Panc1 (cell line): ENCODE data around the gene DIDO1. TPM values are rescaled to one million over a fixed set of nuclear protein-coding genes. Genes with fewer than 3 reads are reported as not detected.

ENCODE experiments used
- ATAC-seq: fragments of 200-7000 bp; cut with Tn5 transposase; 2 replicates; pipeline ENCODE4 v1.9.1; 2020; ENCODE audit warnings: mild to moderate bottlenecking, moderate library complexity
- BruUV-seq: library from RNA; stranded (reverse); fragments of 400-500 nt; replicated peaks from 2 replicates; lab custom pipeline; 2021; lab: Mats Ljungman, UMichigan
- CTCF ChIA-PET: fragments of 300-600 bp; sonication (Branson Sonifier 250); formaldehyde crosslinking; loops from one replicate; lab custom pipeline; 2022; ENCODE audit warnings: antibody characterized with exemption; lab: Charles Lee
- POLR2A ChIA-PET: fragments of 300-600 bp; sonication (Branson Sonifier 250); formaldehyde crosslinking; loops from one replicate; lab custom pipeline; 2022; ENCODE audit warnings: antibody characterized with exemption; lab: Charles Lee
- DNase-seq: peaks from one replicate; pipeline ENCODE4 v3.0.0-alpha.2; 2010; ENCODE audit warnings: low read depth, low spot score
- H3K27ac ChIP-seq: 2 replicates; pipeline ENCODE4 v1.5.1; 2011; ENCODE audit warnings: mild to moderate bottlenecking, low read length, inconsistent platforms
- H3K27me3 ChIP-seq: fragments of 200-500 bp; sonication (Bioruptor generic); 2 replicates; pipeline ENCODE4 v1.6.0; 2014; ENCODE audit warnings: low read length, inconsistent platforms; ENCODE audit not compliant: control insufficient read depth, insufficient read depth
- H3K36me3 ChIP-seq: fragments of 200-500 bp; sonication (Bioruptor generic); 2 replicates; pipeline ENCODE4 v1.5.1; 2014; ENCODE audit warnings: inconsistent platforms, mild to moderate bottlenecking, low read length, moderate library complexity; ENCODE audit not compliant: control insufficient read depth, insufficient read depth
- H3K4me1 ChIP-seq: 2 replicates; pipeline ENCODE4 v1.5.1; 2011; ENCODE audit warnings: inconsistent platforms, mild to moderate bottlenecking, low read length, moderate library complexity; ENCODE audit not compliant: control insufficient read depth, insufficient read depth
- H3K4me3 ChIP-seq, 2 experiments: 2 replicates each; pipeline ENCODE4 v1.5.1; 2011 to 2012; ENCODE audit warnings: low read depth in 2 of 2, low read length in 2 of 2, mild to moderate bottlenecking in 2 of 2, inconsistent platforms in 1 of 2, moderate library complexity in 1 of 2
- H3K9me3 ChIP-seq: fragments of 200-500 bp; sonication (Bioruptor generic); 2 replicates; pipeline ENCODE4 v1.5.1; 2014; ENCODE audit warnings: low read depth, mild to moderate bottlenecking, inconsistent platforms, low read length, moderate library complexity; ENCODE audit not compliant: control insufficient read depth, insufficient read depth
- POLR2AphosphoS5 ChIP-seq: IDR thresholded peaks from 2 replicates; pipeline ENCODE4 v1.6.1; 2012; ENCODE audit warnings: mild to moderate bottlenecking, low read depth, low read length, moderate library complexity
- SIN3A ChIP-seq: IDR thresholded peaks from 2 replicates; pipeline ENCODE4 v1.6.1; 2012; ENCODE audit warnings: low read depth, mild to moderate bottlenecking, low read length, moderate library complexity, borderline replicate concordance; ENCODE audit not compliant: insufficient read depth
- TCF7L2 ChIP-seq: IDR thresholded peaks from 2 replicates; pipeline ENCODE4 v1.6.1; 2011; ENCODE audit warnings: mild to moderate bottlenecking, low read depth, low read length, inconsistent platforms
- in situ Hi-C: cut with HindIII; loops from 2 replicates; pipeline ENCODE4 v1.10.0; 2016; ENCODE audit warnings: low sequenced_read_pairs, low pct_unique_long_range_greater_than_20kb
- intact Hi-C: fragments of 100-400 bp; cut with micrococcal nuclease; formaldehyde crosslinking; loops from one replicate; pipeline ENCODE4 v1.10.0; 2022; ENCODE audit not compliant: unreplicated experiment
- total RNA-seq: library from RNA; stranded (reverse); gene quantifications from one replicate; pipeline ENCODE4 v1.2.1, GENCODE V29; 2021; ENCODE audit not compliant: unreplicated experiment
- TF ChIP-seq, protein P1 (sequence below): fragments of 450-650 bp; IDR thresholded peaks from 2 replicates; pipeline ENCODE4 v1.5.1; 2017; ENCODE audit warnings: mild to moderate bottlenecking
- TF ChIP-seq, protein P2 (sequence below), 2 experiments: IDR thresholded peaks; 2 replicates each; pipeline ENCODE4 v1.6.1; 2011 to 2012; ENCODE audit warnings: low read depth in 2 of 2, control low read depth in 1 of 2, low read length in 1 of 2, mild to moderate bottlenecking in 1 of 2, moderate library complexity in 1 of 2; ENCODE audit not compliant: insufficient read depth in 1 of 2

The DIDO1 gene
- total RNA-seq, 1 experiment from 2014 or later: 57.3 TPM

DNA sequence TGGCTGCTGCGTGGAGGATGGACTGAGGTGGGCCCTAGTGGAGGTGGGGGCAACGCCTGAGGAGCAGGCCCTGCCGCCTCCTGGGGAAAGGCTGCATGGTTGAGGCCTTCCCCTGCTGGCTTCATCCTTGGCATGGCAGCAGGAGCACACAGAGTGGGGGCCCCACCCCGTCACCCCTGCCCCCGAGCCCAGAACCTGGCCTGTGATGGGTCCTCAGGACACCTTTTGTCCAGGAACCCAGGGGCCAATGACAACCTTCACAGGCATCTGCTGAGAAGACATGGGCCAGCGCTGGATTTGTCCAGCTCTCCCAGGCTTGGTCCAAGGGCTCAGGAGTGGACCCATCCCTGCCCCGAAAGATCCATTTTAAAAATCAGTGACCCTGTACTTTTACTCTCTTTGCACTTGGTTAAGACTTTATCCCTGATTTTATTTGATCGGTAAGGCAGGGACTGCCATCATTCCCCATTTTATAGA is 25.6 kb upstream of the DIDO1 start:
- peaks cover 9% of the 10 kb centered on the region; the same call in 1 of the 2 replicates for H3K4me1 ChIP-seq
- in situ Hi-C loops: no loop called here

DNA sequence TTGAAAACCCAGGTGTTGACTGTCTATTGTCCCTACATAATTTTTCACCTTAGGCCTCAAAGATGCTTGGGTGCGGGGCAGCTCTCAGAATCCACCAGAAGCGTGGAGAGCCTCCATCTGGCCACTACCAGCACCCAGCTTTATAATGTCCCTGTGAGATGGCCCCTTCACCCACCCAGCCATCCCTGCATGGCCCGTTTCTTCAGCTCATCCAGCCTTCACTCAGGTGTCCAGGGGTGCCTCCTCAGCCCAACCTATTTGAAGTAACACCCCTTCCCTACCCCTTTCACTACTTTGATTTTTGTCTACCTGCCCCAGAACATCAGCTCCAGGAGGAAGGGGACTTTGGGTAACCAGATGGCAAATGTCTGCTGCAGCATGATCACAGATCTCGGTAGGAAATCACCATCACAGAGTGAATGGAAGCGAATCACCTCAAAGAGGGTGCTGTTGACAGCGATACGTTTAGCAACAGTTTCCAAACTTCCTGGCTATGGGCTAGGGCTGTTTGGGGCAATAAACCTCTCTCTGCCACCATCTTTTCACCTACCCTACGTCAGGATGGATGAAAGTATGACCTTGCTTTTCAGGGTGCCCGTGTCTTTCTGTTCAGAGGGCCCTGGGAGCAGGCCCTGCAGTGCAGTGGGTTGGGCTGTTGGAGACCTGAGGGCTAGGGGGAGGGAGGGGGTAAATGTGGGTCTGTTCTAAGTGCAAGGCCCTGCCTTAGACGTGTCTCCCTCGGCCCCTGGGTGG is 25.0 kb upstream of the DIDO1 start:
- Histone ChIP-seq H3K9me3 (no peaks in the 10 kb centered on the region), H3K27ac (no peak overlapping the region), H3K36me3 (peaks cover 3% of the 10 kb centered on the region), H3K27me3 (no peaks in the 10 kb centered on the region), H3K4me1 (peaks cover 9% of the 10 kb centered on the region; the same call in 1 of the 2 replicates), H3K4me3 (no peak overlapping the region)
- intact Hi-C loops (no loop called here), in situ Hi-C loops (no loop called here)
- ChIA-PET POLR2A (no interaction called here), CTCF (interaction anchor here (0.6 kb wide), 1 partner anchor 1248 kb away, joined by 3 read pairs; no protein-coding TSS in a partner anchor)
- no peak for TF ChIP-seq POLR2AphosphoS5
- TF ChIP-seq SIN3A: no peak
- TF ChIP-seq TCF7L2: no peak
- TF ChIP-seq, protein P1, sequence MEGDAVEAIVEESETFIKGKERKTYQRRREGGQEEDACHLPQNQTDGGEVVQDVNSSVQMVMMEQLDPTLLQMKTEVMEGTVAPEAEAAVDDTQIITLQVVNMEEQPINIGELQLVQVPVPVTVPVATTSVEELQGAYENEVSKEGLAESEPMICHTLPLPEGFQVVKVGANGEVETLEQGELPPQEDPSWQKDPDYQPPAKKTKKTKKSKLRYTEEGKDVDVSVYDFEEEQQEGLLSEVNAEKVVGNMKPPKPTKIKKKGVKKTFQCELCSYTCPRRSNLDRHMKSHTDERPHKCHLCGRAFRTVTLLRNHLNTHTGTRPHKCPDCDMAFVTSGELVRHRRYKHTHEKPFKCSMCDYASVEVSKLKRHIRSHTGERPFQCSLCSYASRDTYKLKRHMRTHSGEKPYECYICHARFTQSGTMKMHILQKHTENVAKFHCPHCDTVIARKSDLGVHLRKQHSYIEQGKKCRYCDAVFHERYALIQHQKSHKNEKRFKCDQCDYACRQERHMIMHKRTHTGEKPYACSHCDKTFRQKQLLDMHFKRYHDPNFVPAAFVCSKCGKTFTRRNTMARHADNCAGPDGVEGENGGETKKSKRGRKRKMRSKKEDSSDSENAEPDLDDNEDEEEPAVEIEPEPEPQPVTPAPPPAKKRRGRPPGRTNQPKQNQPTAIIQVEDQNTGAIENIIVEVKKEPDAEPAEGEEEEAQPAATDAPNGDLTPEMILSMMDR: no peak
- TF ChIP-seq, protein P2, sequence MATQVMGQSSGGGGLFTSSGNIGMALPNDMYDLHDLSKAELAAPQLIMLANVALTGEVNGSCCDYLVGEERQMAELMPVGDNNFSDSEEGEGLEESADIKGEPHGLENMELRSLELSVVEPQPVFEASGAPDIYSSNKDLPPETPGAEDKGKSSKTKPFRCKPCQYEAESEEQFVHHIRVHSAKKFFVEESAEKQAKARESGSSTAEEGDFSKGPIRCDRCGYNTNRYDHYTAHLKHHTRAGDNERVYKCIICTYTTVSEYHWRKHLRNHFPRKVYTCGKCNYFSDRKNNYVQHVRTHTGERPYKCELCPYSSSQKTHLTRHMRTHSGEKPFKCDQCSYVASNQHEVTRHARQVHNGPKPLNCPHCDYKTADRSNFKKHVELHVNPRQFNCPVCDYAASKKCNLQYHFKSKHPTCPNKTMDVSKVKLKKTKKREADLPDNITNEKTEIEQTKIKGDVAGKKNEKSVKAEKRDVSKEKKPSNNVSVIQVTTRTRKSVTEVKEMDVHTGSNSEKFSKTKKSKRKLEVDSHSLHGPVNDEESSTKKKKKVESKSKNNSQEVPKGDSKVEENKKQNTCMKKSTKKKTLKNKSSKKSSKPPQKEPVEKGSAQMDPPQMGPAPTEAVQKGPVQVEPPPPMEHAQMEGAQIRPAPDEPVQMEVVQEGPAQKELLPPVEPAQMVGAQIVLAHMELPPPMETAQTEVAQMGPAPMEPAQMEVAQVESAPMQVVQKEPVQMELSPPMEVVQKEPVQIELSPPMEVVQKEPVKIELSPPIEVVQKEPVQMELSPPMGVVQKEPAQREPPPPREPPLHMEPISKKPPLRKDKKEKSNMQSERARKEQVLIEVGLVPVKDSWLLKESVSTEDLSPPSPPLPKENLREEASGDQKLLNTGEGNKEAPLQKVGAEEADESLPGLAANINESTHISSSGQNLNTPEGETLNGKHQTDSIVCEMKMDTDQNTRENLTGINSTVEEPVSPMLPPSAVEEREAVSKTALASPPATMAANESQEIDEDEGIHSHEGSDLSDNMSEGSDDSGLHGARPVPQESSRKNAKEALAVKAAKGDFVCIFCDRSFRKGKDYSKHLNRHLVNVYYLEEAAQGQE (IDR thresholded peaks at IDR 0.05; ENCODE audit: insufficient read depth in 1 of 2, low read depth in 2 of 2, low read length in 1 of 2): no peak
- no peak for DNase-seq
- no TSS peak for BruUV-seq
- ATAC-seq: no peak

More for the DNA sequence above, 25.6 kb upstream of the DIDO1 start:
- H3K4me3 ChIP-seq: no peak overlapping the region
- no peak overlapping the region for H3K27ac ChIP-seq
- H3K9me3 ChIP-seq: no peaks in the 10 kb centered on the region
- ChIA-PET POLR2A (no interaction called here), CTCF (no interaction called here)
- no TSS peak for BruUV-seq
- no peaks in the 10 kb centered on the region for H3K27me3 ChIP-seq
- no peaks in the 10 kb centered on the region for H3K36me3 ChIP-seq
- no peak for TF ChIP-seq SIN3A
- no peak for TF ChIP-seq POLR2AphosphoS5
- TF ChIP-seq, protein P2 (IDR thresholded peaks at IDR 0.05; ENCODE audit: insufficient read depth in 1 of 2, low read depth in 2 of 2, low read length in 1 of 2): no peak
- TF ChIP-seq, protein P1: no peak
- TF ChIP-seq TCF7L2: no peak
- intact Hi-C loops: no loop called here
- DNase-seq (no peak), ATAC-seq (no peak)
